Measurements from ENCODE around the gene COL19A1.

Gene COL19A1

DNA sequence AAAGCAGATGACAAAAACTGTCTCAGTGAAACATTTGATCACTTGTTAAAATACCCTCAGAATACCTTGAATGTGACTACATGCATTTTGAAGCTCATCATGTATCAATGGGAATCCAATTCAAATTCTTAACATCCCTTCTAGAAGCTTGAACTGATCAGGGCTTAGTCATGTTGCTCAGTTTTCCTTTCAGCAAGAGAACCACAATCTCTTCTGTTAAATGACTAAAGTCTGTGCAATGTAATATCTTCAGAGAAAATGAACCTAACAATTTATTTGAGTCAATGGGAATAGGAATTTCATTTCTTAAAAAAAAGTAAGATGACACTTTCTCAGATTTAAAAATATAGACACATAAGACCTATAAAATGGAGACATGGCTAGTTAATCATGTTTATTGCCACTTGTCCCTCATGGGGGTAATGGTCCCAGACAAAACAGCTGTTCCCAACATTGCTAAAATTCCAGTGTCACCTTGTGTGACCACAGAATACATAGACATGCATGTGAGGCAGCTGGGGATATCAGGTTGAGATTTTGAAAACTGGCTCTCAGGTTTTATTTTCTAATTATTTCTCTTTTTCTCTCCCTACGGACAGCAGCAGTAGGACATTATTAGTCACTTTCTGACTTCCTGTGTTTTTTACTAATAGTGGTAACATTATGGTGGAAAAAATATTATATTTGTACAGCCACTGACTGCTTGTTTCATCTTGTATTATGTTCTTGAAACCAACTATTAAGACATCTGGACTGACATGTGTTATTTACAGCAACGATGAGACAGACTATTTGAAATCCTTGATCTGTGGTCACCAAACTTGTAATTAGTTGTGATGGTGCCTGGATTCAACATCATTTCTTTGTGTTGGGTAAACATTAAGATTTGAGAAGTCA is 244.0 kb downstream of the COL19A1 start:
- no peak overlapping the region for H3K27ac ChIP-seq
- no peaks in the 10 kb centered on the region for H3K36me3 ChIP-seq
- H3K4me1 ChIP-seq = no peaks in the 10 kb centered on the region
- no peaks in the 10 kb centered on the region for H3K27me3 ChIP-seq
- DNase-seq = no peak
- TF ChIP-seq, protein P1, sequence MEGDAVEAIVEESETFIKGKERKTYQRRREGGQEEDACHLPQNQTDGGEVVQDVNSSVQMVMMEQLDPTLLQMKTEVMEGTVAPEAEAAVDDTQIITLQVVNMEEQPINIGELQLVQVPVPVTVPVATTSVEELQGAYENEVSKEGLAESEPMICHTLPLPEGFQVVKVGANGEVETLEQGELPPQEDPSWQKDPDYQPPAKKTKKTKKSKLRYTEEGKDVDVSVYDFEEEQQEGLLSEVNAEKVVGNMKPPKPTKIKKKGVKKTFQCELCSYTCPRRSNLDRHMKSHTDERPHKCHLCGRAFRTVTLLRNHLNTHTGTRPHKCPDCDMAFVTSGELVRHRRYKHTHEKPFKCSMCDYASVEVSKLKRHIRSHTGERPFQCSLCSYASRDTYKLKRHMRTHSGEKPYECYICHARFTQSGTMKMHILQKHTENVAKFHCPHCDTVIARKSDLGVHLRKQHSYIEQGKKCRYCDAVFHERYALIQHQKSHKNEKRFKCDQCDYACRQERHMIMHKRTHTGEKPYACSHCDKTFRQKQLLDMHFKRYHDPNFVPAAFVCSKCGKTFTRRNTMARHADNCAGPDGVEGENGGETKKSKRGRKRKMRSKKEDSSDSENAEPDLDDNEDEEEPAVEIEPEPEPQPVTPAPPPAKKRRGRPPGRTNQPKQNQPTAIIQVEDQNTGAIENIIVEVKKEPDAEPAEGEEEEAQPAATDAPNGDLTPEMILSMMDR (IDR thresholded peaks at IDR 0.05) = no peak
- no peak overlapping the region for H3K4me3 ChIP-seq
- H3K9me3 ChIP-seq = no peaks in the 10 kb centered on the region
- intact Hi-C loops (cut with DNase I; ENCODE audit: low total_unique reads) = no loop called here

DNA sequence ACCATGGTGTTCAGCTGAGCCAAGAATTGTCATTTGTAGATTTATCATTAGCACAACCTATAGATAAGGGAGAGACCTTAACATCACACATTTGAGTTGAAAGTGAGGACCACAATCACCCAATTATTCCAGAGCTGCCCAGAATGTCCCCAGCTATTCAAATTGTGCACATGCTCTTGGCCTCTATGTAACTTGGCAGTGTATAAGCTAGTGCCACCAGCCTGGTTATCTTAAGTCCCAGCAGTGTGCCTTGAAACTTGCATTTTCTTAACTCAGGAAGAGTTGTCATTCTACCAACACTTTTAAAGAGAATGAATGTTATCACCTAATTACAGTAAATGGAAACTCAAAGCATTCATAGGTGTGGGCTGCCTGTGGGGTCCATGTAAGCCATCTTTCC is 245.4 kb downstream of the COL19A1 start:
- Histone ChIP-seq H3K27ac (no peak overlapping the region), H3K9me3 (no peaks in the 10 kb centered on the region), H3K27me3 (no peaks in the 10 kb centered on the region), H3K4me1 (no peaks in the 10 kb centered on the region), H3K36me3 (no peaks in the 10 kb centered on the region), H3K4me3 (no peak overlapping the region)
- DNase-seq = no peak
- intact Hi-C loops (cut with DNase I; ENCODE audit: low total_unique reads) = no loop called here
- TF ChIP-seq, protein P1 (IDR thresholded peaks at IDR 0.05) = no peak

DNA sequence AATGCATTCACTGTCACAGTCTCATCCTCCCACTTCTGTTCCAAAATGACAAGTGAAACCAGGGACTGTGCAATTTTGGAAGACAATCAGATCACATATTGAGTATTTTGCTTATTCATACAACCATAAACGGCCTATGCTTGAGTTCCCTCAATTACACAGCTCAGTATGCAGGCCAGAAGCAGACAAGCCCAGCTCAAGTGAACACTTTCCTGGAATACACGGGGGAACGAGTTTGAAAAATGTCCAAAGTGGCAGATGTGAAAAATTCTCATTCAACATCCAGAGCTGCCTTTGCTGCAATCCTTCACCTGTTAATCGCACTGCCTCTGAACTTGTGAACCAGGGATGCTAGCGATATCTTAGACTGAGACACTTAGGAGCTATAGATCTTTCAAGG is 246.4 kb downstream of the COL19A1 start:
- intact Hi-C loops (cut with DNase I; ENCODE audit: low total_unique reads) = no loop called here
- no peaks in the 10 kb centered on the region for H3K4me1 ChIP-seq

DNA sequence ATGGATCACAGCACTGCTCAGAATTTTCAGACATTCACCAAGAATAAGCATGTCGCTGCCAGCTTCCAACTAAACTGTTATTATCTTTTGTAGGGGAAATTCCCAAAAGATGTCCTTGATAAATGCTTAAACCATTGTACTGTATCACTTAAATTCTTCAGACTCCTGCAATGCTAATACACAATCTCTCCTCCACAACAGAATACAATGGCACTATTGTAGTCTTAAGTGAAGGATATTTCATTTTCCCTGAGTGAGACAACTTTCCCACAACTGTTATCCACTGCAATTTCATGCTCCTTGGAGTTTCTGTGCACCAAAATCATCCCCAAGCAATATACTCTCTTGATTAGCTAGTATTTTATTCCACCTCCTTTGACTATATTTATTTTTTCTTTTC is 246.8 kb downstream of the COL19A1 start:
- Histone ChIP-seq H3K27ac (no peak overlapping the region), H3K9me3 (no peaks in the 10 kb centered on the region), H3K4me3 (no peak overlapping the region), H3K36me3 (no peaks in the 10 kb centered on the region), H3K4me1 (no peaks in the 10 kb centered on the region), H3K27me3 (no peaks in the 10 kb centered on the region)
- intact Hi-C loops (cut with DNase I; ENCODE audit: low total_unique reads) = no loop called here
- no peak for DNase-seq
- TF ChIP-seq, protein P1 (IDR thresholded peaks at IDR 0.05) = no peak

More for the DNA sequence above, 246.4 kb downstream of the COL19A1 start:
- no peaks in the 10 kb centered on the region for H3K9me3 ChIP-seq
- H3K4me3 ChIP-seq = no peak overlapping the region
- TF ChIP-seq, protein P1 (IDR thresholded peaks at IDR 0.05) = no peak
- no peak for DNase-seq
- H3K27me3 ChIP-seq = no peaks in the 10 kb centered on the region
- H3K36me3 ChIP-seq = no peaks in the 10 kb centered on the region
- no peak overlapping the region for H3K27ac ChIP-seq

DNA sequence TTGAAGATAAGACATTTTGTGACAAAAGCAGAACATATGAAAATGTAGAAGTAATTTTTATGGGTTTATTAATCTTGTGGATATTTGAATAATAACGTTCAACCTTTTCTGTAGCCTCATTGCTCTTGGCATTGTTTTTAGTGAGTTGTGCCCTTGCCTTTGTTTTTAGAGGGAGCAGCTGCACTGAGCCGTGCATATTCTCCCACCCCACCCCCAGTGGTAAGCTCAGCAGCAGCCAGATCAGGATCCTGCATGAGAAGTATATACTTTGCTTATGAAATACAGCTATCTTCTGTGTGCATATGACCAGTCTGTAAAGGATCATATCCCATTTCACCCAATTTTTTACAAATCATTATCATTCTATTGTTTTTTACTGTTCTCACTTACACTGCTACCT is 252.3 kb downstream of the COL19A1 start:
- intact Hi-C loops (cut with DNase I; ENCODE audit: low total_unique reads) = no loop called here
- Histone ChIP-seq H3K9me3 (no peaks in the 10 kb centered on the region), H3K4me3 (no peak overlapping the region), H3K36me3 (no peaks in the 10 kb centered on the region), H3K27ac (no peak overlapping the region), H3K27me3 (no peaks in the 10 kb centered on the region), H3K4me1 (no peaks in the 10 kb centered on the region)
- DNase-seq = no peak
- TF ChIP-seq, protein P1 (IDR thresholded peaks at IDR 0.05) = no peak
